Astrocyte of the cerebellum (primary cell): ENCODE measurements around the gene GH2.
A peak's percentile ranks its signal among the peaks of the same experiment; 100 is the strongest.
"Not testable (repeated sequence)": the region's sequence is repeated elsewhere in the genome, so short reads cannot be mapped to it uniquely, and the experiment has no call there.

Source experiments
- DNase-seq: peaks from one replicate; pipeline ENCODE4 v3.0.0-alpha.2; 2011; ENCODE audit warnings: low read depth
- H3K4me3 ChIP-seq: 2 replicates; pipeline ENCODE4 v1.5.1; 2011; ENCODE audit warnings: mild to moderate bottlenecking, low read depth, low read length, moderate library complexity
- in situ Hi-C: cut with HindIII; loops from 2 replicates; pipeline ENCODE4 v1.10.0; 2017; ENCODE audit warnings: low sequenced_read_pairs
- TF ChIP-seq, protein P1 (sequence below): IDR thresholded peaks from 2 replicates; pipeline ENCODE4 v1.5.1; 2012; ENCODE audit warnings: low read length, low read depth, moderate library complexity, mild to moderate bottlenecking; ENCODE audit errors: missing control alignments

Gene GH2

DNA sequence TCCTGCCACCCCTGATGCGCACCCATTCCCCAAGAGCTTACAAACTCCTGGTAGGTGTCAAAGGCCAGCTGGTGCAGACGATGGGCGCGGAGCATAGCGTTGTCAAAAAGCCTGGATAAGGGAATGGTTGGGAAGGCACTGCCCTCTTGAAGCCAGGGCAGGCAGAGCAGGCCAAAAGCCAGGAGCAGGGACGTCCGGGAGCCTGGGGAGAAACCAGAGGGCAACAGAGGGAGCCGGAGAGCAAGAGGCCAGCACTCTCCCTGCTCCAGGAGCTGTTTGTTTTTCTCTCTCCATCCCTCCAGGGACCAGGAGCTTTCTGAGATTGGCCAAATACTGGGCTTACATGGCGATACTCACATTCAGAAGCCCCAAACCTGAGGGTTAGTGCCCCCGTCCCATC lies 36.6 kb upstream of the GH2 start:
- in situ Hi-C loops: no loop called here
- TF ChIP-seq, protein P1, sequence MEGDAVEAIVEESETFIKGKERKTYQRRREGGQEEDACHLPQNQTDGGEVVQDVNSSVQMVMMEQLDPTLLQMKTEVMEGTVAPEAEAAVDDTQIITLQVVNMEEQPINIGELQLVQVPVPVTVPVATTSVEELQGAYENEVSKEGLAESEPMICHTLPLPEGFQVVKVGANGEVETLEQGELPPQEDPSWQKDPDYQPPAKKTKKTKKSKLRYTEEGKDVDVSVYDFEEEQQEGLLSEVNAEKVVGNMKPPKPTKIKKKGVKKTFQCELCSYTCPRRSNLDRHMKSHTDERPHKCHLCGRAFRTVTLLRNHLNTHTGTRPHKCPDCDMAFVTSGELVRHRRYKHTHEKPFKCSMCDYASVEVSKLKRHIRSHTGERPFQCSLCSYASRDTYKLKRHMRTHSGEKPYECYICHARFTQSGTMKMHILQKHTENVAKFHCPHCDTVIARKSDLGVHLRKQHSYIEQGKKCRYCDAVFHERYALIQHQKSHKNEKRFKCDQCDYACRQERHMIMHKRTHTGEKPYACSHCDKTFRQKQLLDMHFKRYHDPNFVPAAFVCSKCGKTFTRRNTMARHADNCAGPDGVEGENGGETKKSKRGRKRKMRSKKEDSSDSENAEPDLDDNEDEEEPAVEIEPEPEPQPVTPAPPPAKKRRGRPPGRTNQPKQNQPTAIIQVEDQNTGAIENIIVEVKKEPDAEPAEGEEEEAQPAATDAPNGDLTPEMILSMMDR: no peak
- no peak for DNase-seq
- no peak overlapping the region for H3K4me3 ChIP-seq

DNA sequence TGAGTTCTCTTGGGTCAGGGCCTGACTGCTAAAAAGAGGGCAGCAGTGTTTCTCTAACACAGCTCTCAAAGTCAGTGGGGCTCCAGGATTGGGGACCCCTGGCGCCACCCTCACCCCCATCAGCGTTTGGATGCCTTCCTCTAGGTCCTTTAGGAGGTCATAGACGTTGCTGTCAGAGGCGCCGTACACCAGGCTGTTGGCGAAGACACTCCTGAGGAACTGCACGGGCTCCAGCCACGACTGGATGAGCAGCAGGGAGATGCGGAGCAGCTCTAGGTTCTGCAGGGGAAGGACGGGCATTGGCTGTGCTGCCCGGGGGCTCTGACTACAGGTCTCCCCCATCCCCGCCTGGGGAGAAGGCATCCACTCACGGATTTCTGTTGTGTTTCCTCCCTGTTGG lies 35.9 kb upstream of the GH2 start:
- no peak for DNase-seq
- TF ChIP-seq, protein P1: no peak
- in situ Hi-C loops: no loop called here
- H3K4me3 ChIP-seq: no peak overlapping the region

DNA sequence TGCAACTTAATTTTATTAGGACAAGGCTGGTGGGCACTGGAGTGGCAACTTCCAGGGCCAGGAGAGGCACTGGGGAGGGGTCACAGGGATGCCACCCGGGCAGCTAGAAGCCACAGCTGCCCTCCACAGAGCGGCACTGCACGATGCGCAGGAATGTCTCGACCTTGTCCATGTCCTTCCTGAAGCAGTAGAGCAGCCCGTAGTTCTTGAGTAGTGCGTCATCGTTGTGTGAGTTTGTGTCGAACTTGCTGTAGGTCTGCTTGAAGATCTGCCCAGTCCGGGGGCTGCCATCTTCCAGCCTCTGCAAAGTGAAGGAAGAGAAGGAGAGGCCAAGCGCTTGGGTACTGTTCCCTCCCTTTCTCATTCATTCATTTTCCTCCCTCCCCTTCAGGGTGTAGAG lies 35.5 kb upstream of the GH2 start:
- in situ Hi-C loops, H3K4me3 ChIP-seq, DNase-seq: not testable (repeated sequence)

DNA sequence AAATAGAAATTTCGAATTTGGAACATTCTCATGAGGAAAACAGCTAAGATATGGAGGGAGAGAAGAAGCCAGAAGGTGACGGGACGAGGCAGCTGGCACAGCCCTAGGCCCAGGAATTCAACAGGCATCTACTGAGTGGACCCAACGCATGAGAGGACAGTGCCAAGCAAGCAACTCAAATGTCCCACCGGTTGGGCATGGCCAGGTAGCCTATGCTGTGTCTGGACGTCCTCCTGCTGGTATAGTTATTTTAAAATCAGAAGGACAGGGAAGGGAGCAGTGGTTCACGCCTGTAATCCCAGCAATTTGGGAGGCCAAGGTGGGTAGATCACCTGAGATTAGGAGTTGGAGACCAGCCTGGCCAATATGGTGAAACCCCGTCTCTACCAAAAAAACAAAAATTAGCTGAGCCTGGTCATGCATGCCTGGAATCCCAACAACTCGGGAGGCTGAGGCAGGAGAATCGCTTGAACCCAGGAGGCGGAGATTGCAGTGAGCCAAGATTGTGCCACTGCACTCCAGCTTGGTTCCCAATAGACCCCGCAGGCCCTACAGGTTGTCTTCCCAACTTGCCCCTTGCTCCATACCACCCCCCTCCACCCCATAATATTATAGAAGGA lies 34.9 kb upstream of the GH2 start:
- no peak for DNase-seq
- in situ Hi-C loops: no loop called here
- no peak overlapping the region for H3K4me3 ChIP-seq
- TF ChIP-seq, protein P1: no peak

DNA sequence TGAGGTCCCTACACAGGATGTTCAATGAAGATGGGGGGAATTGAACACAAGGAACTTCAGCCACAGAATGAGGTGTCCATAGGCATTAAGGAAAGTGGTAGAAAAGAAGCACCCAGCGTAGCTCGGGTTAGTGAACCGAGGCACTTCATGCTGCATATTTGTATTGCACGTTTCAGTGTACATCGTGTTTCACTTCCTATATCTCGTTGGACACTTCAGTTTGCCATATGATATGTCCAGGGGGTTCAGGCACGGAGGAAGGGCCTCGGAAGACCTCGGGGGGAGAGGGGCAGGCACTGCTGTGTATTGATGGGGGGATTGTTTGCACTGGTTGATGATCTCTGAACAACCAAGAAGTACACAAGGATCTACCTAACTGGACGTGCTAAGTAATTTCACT lies 34.0 kb upstream of the GH2 start:
- H3K4me3 ChIP-seq, DNase-seq, in situ Hi-C loops: not testable (repeated sequence)

DNA sequence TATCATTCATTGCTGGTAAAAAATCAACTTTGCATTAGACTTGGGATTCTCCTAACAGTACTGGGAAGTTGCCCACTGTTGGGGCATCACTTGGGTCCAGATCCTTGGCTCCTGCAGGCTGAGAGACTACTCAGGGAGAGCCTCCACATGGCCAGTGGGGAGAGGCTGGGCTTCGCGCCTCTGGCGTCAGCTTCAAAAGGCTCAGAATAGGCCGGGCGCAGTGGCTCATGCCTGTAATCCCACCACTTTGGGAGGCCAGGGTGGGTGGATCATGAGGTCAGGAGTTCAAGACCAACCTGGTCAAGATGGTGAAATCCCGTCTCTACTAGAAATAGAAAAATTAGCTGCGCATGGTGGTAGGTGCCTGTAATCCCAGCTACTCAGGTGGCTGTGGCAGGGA lies 32.7 kb upstream of the GH2 start:
- DNase-seq: no peak
- TF ChIP-seq, protein P1: no peak
- H3K4me3 ChIP-seq: no peak overlapping the region
- in situ Hi-C loops: no loop called here

DNA sequence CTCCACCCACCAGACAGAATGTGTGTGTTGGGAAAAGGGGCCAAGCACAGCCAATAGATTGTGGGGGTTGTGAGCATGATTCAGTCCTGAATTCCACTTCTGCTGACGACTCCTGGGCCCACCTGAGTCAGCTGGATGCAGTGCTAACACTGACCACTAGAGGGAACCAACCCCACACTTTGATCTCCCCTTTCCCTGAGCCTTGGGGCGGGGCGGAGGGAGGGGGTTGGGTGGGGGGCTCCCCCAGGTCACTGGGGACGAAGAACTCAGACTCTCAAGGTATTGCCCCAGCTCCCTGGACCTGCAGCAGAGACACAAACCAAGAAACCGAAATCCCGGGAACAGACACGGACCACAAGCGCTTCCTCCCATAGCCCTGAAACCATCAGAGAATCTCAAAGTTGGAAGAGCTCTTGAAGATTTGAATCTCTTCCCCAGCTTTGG lies 29.9 kb upstream of the GH2 start:
- in situ Hi-C loops: no loop called here
- H3K4me3 ChIP-seq: no peak overlapping the region
- no peak for DNase-seq

More for the DNA sequence above, 29.9 kb upstream of the GH2 start:
- TF ChIP-seq, protein P1: peak; percentile 72
